DND-41 (cell line): ENCODE measurements around the gene CLRN2.

Experiments used
- EZH2 ChIP-seq: IDR thresholded peaks from 3 replicates; pipeline ENCODE4 v1.6.1; 2012; ENCODE audit warnings: borderline replicate concordance, low read depth, mild to moderate bottlenecking, moderate library complexity, low read length, inconsistent platforms; ENCODE audit not compliant: severe bottlenecking
- TF ChIP-seq, protein P1 (sequence below): IDR thresholded peaks from 2 replicates; pipeline ENCODE4 v1.5.1; 2012; ENCODE audit warnings: borderline replicate concordance, low read length, moderate library complexity, mild to moderate bottlenecking; ENCODE audit not compliant: poor library complexity, severe bottlenecking; ENCODE audit errors: extremely low read depth

DNA sequence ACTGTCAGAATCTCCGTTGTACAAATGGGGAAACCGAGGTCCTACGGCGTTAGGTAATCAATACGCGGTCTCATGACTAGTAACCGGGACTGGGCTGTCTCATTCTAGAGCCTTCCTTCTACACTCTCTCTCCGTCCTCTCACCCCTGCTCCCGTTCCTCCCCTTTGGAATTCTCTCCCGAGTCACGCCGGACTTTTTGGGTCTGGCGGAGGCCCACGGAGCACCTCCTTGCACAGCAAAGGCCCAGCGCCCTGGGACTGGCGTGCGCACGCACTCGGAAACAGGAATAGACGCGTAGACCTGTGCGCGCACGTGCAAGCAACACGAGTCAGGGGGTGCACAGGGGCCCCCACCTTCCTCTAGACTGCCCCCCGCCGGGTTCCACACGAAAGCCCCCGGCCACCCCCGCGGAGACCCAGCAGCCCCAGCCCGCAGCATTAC, 3.4 kb upstream of the CLRN2 start:
- TF ChIP-seq, protein P1, sequence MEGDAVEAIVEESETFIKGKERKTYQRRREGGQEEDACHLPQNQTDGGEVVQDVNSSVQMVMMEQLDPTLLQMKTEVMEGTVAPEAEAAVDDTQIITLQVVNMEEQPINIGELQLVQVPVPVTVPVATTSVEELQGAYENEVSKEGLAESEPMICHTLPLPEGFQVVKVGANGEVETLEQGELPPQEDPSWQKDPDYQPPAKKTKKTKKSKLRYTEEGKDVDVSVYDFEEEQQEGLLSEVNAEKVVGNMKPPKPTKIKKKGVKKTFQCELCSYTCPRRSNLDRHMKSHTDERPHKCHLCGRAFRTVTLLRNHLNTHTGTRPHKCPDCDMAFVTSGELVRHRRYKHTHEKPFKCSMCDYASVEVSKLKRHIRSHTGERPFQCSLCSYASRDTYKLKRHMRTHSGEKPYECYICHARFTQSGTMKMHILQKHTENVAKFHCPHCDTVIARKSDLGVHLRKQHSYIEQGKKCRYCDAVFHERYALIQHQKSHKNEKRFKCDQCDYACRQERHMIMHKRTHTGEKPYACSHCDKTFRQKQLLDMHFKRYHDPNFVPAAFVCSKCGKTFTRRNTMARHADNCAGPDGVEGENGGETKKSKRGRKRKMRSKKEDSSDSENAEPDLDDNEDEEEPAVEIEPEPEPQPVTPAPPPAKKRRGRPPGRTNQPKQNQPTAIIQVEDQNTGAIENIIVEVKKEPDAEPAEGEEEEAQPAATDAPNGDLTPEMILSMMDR = no peak
- TF ChIP-seq EZH2 = no peak
